K562 treated with DMSO at 1 percent for 12 hours (cell line): ENCODE measurements around the gene OR10W1. TPM values are rescaled to one million over a fixed set of nuclear protein-coding genes. Genes with fewer than 3 reads are reported as not detected.

Source experiments
- total RNA-seq: library from RNA; unstranded; fragments of 300-600 nt; gene quantifications from 2 replicates; pipeline ENCODE4 v1.2.3, GENCODE V29; 2022; ENCODE audit not compliant: insufficient read depth

OR10W1 gene, protein sequence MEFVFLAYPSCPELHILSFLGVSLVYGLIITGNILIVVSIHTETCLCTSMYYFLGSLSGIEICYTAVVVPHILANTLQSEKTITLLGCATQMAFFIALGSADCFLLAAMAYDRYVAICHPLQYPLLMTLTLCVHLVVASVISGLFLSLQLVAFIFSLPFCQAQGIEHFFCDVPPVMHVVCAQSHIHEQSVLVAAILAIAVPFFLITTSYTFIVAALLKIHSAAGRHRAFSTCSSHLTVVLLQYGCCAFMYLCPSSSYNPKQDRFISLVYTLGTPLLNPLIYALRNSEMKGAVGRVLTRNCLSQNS
- total RNA-seq, result not detected in 2 replicates

DNA sequence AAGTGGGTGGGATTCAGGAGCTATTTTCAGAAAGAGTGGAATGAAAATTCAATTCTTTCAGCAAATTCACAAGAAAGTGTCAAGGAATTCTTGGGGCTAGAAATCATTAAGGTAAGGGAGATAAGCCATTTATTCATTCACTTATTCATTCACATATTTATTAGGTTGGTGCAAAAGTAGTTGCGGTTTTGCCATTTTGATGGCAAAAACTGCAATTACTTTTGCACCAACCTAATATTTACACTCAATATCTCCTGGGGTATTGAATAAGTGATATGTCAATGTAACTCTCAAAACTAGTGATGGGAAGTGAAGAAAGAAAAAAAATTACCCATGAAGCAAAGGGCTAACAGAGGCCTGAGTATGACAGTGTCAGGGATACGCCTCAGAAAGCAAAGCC is at the start of gene OR10W1:
TSS of gene OR10W1 (minus strand) at position 119 of the 400 bp plus-strand sequence. CDS start 402 bp downstream, outside the sequence.

Other genes with a start within 250 kb of the OR10W1 start
- not detected in 2 replicates for gene OR9Q1, start 244.4 kb downstream of the OR10W1 start, total RNA-seq
- gene OR6Q1, start 237.3 kb downstream of the OR10W1 start, total RNA-seq, result not detected in 2 replicates
- not detected in 2 replicates for gene OR9I1, start 142.7 kb downstream of the OR10W1 start, total RNA-seq
- not detected in 2 replicates for gene OR9Q2, start 79.2 kb downstream of the OR10W1 start, total RNA-seq
- gene OR1S2, start 64.1 kb downstream of the OR10W1 start, total RNA-seq, result not detected in 2 replicates
- gene OR1S1, start 55.5 kb downstream of the OR10W1 start, total RNA-seq, result not detected in 2 replicates
- not detected in 2 replicates for gene OR10Q1, start 39.3 kb downstream of the OR10W1 start, total RNA-seq
- gene OR5B17, start 90.8 kb upstream of the OR10W1 start, total RNA-seq, result not detected in 2 replicates
- gene OR5B3, start 138.6 kb upstream of the OR10W1 start, total RNA-seq, result not detected in 2 replicates
- gene OR5B2, start 159.9 kb upstream of the OR10W1 start, total RNA-seq, result not detected in 2 replicates
- gene OR5B12, start 174.0 kb upstream of the OR10W1 start, total RNA-seq, result not detected in 2 replicates
- gene OR5B21, start 239.8 kb upstream of the OR10W1 start, total RNA-seq, result not detected in 2 replicates